Caki2 (cell line): ENCODE data around the gene PSMB4. TPM values are rescaled to one million over a fixed set of nuclear protein-coding genes. Genes with fewer than 3 reads are reported as not detected.
"Not testable (repeated sequence)": the region's sequence is repeated elsewhere in the genome, so short reads cannot be mapped to it uniquely, and the experiment has no call there.

Source experiments
- DNase-seq: peaks from one replicate; pipeline ENCODE4 v3.0.0-alpha.2; 2015; ENCODE audit warnings: low read depth
- in situ Hi-C: cut with HindIII; loops from 2 replicates; pipeline ENCODE4 v1.10.0; 2016; ENCODE audit warnings: low sequenced_read_pairs, low pct_unique_long_range_greater_than_20kb, mixed read lengths
- total RNA-seq: library from RNA; depleted of rRNA; stranded (reverse); fragments of >200 nt; shearing (Covaris generic); gene quantifications from 2 replicates; pipeline ENCODE4 v1.2.3, GENCODE V29; 2014; ENCODE audit warnings: low replicate concordance; rRNA removed

PSMB4 gene
- total RNA-seq, 1 experiment from 2014 or later, result 428 TPM

DNA sequence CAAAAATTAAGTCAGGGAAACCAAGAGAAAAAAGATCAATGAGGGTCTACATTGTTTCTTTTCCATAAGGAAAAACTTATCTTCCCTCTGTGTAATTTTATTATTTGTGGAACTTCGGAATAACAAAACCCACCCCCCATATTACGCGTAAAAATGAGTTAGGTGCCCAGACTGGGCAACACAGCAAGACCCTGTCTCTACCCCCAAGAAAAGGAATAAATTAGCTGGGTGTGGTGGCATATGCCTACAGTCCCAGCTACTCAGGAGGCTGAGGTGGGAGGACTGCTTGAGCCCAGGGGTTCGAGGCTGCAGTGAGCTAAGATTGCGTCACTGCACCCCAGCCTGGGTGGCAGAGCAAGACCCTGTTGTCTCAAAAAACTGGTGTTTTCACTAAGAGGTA, 20.4 kb downstream of the PSMB4 start:
- in situ Hi-C loops, result no loop called here
- DNase-seq, result no peak

DNA sequence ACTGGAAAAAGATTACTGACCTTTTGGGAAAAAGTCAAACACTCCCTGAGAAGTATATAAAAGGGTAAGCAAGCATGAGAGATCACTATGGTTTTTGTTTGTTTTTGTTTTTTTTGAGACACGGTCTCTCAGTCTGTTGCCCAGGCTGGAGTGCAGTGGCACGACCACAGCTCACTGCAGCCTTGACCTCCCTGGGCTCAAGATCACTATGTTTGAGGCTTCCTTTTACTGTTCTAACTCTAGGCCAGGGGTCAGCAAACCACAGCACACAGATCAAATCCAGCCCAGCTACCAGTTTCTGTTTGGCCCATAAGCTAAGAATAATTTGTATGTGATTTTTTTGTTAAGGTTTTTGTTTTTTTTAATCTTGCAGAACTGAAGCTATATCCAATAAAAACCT, 25.7 kb downstream of the PSMB4 start:
- DNase-seq, result peak; percentile 25
- in situ Hi-C loops, result no loop called here

DNA sequence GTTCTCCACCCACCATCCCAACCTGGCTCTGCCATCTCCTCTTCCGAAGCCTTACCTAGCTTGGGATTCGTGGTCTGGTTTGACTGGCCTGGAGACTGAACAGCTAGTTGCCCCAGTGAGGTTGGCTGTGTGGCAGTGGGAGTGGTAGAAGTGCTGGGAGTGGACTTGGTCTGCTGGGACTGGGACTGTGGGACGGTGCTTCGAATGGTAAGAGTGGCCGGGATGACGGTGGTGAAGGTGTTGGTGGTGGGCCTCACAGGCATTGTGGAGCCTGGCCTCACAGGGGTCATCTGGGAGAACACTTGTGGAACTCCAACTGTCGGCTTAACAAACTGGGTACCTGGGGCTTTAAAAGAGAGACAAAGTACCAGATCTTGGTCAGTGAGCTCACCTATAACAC, 28.7 kb downstream of the PSMB4 start:
- in situ Hi-C loops, result no loop called here
- no peak for DNase-seq

DNA sequence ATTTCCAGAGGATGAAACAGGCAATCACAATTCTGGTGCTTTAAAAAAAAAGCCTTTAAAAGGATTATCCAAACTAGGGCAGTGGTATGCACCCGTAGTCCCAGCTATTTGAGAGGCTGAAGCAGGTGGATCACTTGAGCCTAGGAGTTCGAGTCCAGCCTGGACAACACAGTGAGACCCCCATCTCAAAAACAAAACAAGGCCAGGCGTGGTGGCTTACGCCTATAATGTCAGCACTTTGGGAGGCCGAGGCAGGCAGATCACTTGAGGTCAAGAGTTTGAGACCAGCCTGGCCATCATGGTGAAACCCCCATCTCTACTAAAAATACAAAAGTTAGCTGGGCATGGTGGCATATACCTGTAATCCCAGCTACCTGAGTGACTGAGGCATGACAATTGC, 34.5 kb downstream of the PSMB4 start:
- DNase-seq, in situ Hi-C loops: not testable (repeated sequence)

DNA sequence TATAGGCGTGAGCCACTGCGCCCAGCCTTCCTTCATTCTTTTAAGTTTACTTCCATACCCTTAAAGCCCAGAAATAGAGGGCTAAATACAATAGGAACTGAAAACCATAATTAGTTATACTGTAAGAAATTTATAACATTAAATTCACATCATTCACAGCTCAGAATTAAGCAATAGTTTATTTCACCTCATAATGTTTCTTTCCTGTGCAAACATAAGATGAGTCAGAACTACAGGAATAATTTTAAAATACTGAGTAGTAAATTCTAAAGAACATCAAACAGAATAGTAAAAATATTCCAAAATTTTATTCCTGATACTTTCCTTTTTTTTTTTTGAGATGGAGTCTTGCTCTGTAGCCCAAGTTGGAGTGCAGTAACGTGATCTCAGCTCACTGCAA, 35.8 kb downstream of the PSMB4 start:
- in situ Hi-C loops, result no loop called here
- DNase-seq, result no peak

DNA sequence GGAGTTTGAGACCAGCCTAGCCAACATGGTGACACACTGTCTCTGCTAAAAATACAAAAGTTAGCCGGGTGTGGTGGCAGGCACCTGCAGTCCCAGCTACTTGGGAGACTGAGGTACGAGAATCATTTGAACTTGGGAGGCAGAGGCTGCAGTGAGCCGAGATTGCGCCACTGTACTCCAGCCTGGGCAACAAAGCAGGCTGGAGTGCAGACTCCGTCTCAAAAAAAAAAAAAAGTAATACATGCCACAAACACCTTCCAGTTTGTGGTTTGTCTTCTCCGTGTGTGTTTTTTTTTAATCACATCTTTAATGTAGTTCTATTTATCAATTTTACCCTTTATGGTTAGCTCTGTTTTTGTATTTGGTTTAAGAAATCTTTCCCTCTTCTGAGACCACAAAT, 37.6 kb downstream of the PSMB4 start:
- no peak for DNase-seq
- in situ Hi-C loops, result no loop called here

DNA sequence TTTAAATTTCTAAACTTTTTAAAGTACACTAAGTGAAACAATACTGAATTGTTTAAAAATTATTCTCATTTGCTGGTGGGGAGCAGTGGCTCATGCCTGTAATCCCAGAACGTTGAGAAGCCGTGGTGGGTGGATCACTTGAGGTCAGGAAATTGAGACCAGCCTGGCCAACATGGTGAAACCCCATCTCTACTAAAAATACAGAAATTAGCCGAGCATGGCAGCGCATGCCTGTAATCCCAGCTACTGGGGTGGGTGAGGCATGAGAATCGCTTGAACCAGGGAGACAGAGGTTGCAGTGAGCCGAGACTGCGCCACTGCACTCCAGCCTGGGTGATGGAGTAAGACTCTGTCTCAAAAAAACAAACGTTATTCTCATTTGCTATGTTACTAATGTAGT, 38.0 kb downstream of the PSMB4 start:
- in situ Hi-C loops, DNase-seq: not testable (repeated sequence)

DNA sequence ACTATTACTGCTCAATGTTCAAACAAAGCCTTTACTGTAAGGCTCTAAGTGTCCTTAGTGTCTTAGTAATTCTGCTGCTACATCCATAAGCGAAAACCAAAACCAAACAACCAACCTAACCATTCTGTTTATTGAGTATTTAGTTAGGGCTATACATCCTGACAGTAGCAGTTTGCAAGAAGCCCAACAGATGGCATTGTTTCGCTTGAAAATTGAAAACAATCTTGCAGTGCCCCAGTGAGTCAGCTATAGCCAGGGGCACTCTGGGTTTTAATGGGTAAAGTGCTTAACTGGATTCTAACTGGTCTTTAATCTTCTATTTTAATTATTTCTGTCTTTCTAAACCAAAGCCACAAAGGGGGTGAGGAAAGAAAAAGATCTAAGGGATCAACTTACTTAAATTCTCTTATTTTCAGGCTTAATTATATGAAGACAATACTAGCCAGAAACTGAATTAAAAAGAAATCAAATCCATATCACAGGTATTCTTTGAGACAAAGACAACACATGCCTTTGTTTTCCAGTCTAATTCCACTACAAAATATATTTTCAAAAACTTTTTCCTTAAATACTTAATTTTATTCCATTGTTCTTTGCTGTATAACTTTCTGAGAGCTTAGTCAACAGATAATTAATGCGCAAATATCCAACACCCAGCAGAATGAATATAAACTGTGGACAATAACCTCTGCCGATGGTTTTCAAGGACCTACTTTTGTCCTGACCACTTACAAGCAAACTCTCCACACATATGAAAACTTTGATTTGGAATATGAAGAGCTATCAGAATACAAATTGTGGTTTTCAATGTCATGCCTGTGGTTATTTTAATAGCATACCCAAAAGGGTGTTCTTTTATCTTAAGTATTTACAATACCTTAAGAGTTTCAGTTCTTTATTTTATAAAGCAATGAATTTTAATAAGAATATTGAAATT, 44.7 kb downstream of the PSMB4 start:
- in situ Hi-C loops, result no loop called here
- DNase-seq, result peak; percentile 63

DNA sequence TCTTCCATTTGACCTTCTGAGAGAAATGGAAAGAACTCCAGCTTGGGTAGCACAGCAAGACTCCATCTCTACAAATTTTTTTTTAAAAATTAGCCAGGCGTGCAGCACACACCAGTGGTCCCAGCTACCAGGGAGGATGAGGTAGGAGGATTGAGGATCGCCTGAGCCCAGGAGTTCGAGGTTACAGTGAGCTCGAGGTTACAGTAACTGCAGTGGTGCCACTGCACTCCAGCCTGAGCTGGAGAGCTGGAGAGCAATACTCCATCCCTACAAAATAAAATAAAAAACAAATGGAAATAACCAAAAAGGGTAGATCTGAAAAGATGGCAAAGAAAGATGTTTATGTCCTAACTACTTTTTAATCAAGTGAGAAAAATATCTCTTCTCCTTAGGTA, 45.4 kb downstream of the PSMB4 start:
- DNase-seq, result no peak
- in situ Hi-C loops, result no loop called here

DNA sequence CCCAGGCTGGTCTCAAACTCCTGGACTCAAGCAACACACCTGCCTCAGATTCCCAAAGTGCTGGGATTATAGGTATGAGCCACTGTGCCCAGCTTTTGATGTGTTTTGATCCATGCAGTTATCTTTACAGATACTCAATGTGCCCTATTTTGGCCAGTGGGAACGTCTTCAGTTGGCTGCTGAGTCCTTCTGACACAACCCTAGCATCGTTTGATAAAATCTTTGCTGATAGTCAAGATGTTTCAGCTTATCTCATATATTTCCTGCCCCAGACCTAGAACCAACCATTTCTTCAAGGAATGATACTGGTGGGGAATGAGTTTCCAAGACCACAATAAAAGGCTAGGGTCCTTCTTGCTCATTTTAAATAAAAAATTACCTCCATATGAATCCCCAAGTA, 48.3 kb downstream of the PSMB4 start:
- no peak for DNase-seq
- in situ Hi-C loops, result no loop called here

Other genes starting within 250 kb of the PSMB4 start
- not detected in 2 replicates for gene TNFAIP8L2, start 242.9 kb upstream of the PSMB4 start, total RNA-seq
- 17.5 and 19.8 TPM in 2 replicates for gene LYSMD1, start 233.7 kb upstream of the PSMB4 start, total RNA-seq
- gene SCNM1, start 233.4 kb upstream of the PSMB4 start, total RNA-seq, result 30.4 and 52.3 TPM in 2 replicates
- gene TMOD4, start 223.6 kb upstream of the PSMB4 start, total RNA-seq, result not detected in 2 replicates
- 98.7 and 126 TPM in 2 replicates for gene VPS72, start 209.4 kb upstream of the PSMB4 start, total RNA-seq
- gene PIP5K1A, start 201.0 kb upstream of the PSMB4 start, total RNA-seq, result 14.0 and 51.9 TPM in 2 replicates
- 266 and 273 TPM in 2 replicates for gene PSMD4, start 144.8 kb upstream of the PSMB4 start, total RNA-seq
- 10.7 and 19.0 TPM in 2 replicates for gene ZNF687, start 117.3 kb upstream of the PSMB4 start, total RNA-seq
- 26.2 and 40.2 TPM in 2 replicates for gene PI4KB, start 72.2 kb upstream of the PSMB4 start, total RNA-seq
- gene RFX5, start 52.3 kb upstream of the PSMB4 start, total RNA-seq, result 50.4 and 52.2 TPM in 2 replicates
- gene SELENBP1, start 26.9 kb upstream of the PSMB4 start, total RNA-seq, result not detected in 2 replicates
- 4.5 and 7.9 TPM in 2 replicates for gene POGZ, start 59.9 kb downstream of the PSMB4 start, total RNA-seq
- 0.03 and 0.61 TPM in 2 replicates for gene CGN, start 111.8 kb downstream of the PSMB4 start, total RNA-seq
- gene TUFT1, start 140.7 kb downstream of the PSMB4 start, total RNA-seq, result 4.2 and 5.8 TPM in 2 replicates
- 8.7 and 32.6 TPM in 2 replicates for gene SNX27, start 212.5 kb downstream of the PSMB4 start, total RNA-seq